PC-9 (cell line): ENCODE data around the gene COL18A1. TPM values are rescaled to one million over a fixed set of nuclear protein-coding genes. Genes with fewer than 3 reads are reported as not detected.

Source experiments
- BruUV-seq: library from RNA; stranded (reverse); fragments of 400-500 nt; replicated peaks from 2 replicates; lab custom pipeline; 2021; lab: Mats Ljungman, UMichigan
- CTCF ChIA-PET: fragments of 300-600 bp; sonication (Branson Sonifier 250); formaldehyde crosslinking; loops from one replicate; lab custom pipeline; 2022; ENCODE audit warnings: antibody characterized with exemption; lab: Charles Lee
- POLR2A ChIA-PET: fragments of 300-600 bp; sonication (Branson Sonifier 250); formaldehyde crosslinking; loops from one replicate; lab custom pipeline; 2022; ENCODE audit warnings: antibody characterized with exemption; ENCODE audit not compliant: unreplicated experiment; lab: Charles Lee
- DNase-seq, 2 experiments: peaks; one replicate each; pipeline versions ENCODE4 v3.0.0 to v3.0.0-alpha.2; 2015 to 2022; ENCODE audit warnings: mixed read lengths in 1 of 2
- H2AFZ ChIP-seq: fragments of 200-600 bp; sonication (generic); 2 replicates; pipeline ENCODE4 v1.8.1; 2017; ENCODE audit warnings: antibody characterized with exemption
- H3F3A ChIP-seq: fragments of 200-600 bp; sonication (generic); 2 replicates; pipeline ENCODE4 v1.8.1; 2017; ENCODE audit warnings: antibody characterized with exemption, mild to moderate bottlenecking, low read depth; ENCODE audit not compliant: insufficient read depth
- H3K27ac ChIP-seq: fragments of 200-600 bp; sonication (generic); 2 replicates; pipeline ENCODE4 v1.6.1; 2016; ENCODE audit warnings: mixed run types
- H3K27me3 ChIP-seq: fragments of 200-600 bp; sonication (generic); 2 replicates; pipeline ENCODE4 v1.6.1; 2016; ENCODE audit warnings: low read depth, mixed run types; ENCODE audit not compliant: insufficient read depth
- H3K36me3 ChIP-seq: fragments of 200-600 bp; sonication (generic); 2 replicates; pipeline ENCODE4 v1.6.1; 2016; ENCODE audit warnings: low read depth, mixed run types
- H3K4me1 ChIP-seq: fragments of 200-600 bp; sonication (generic); replicated peaks from 2 replicates; pipeline ENCODE4 v1.6.1; 2016; ENCODE audit warnings: mixed run types; ENCODE audit not compliant: insufficient read depth
- H3K4me2 ChIP-seq: fragments of 200-600 bp; sonication (generic); 2 replicates; pipeline ENCODE4 v1.6.1; 2017; ENCODE audit warnings: mixed run types
- H3K4me3 ChIP-seq: fragments of 200-600 bp; sonication (generic); 2 replicates; pipeline ENCODE4 v1.6.1; 2016; ENCODE audit warnings: mixed run types
- H3K79me2 ChIP-seq: fragments of 200-600 bp; sonication (generic); 2 replicates; pipeline ENCODE4 v1.6.1; 2017; ENCODE audit warnings: low read depth, mixed run types
- H3K9me2 ChIP-seq: fragments of 200-600 bp; sonication (generic); 2 replicates; pipeline ENCODE4 v1.8.1; 2017; ENCODE audit warnings: mild to moderate bottlenecking; ENCODE audit not compliant: insufficient read depth
- H3K9me3 ChIP-seq: fragments of 200-600 bp; sonication (generic); 2 replicates; pipeline ENCODE4 v1.8.1; 2016; ENCODE audit warnings: low read depth; ENCODE audit not compliant: insufficient read depth
- H4K20me1 ChIP-seq: fragments of 200-600 bp; sonication (generic); 2 replicates; pipeline ENCODE4 v1.8.1; 2017; ENCODE audit not compliant: insufficient read depth
- CTCF ChIP-seq: fragments of 200-600 bp; sonication (generic); conservative IDR thresholded peaks from 2 replicates; pipeline ENCODE4 v1.6.1; 2017; ENCODE audit warnings: mixed run types, antibody characterized with exemption, mild to moderate bottlenecking, moderate library complexity
- EZH2 ChIP-seq: fragments of 200-600 bp; sonication (generic); IDR thresholded peaks from 2 replicates; pipeline ENCODE4 v1.8.0; 2017; ENCODE audit warnings: antibody characterized with exemption, low read depth
- intact Hi-C: fragments of 100-400 bp; cut with micrococcal nuclease; formaldehyde crosslinking; loops from one replicate; pipeline ENCODE4 v1.10.0; 2022; ENCODE audit not compliant: unreplicated experiment
- total RNA-seq: library from RNA; stranded (reverse); gene quantifications from 2 replicates; pipeline ENCODE4 v1.2.3, GENCODE V29; 2021

COL18A1 gene
- total RNA-seq, 1 experiment from 2014 or later: 82.4 TPM

- Histone ChIP-seq H3K9me2 (no peaks in the 10 kb centered on the region), H3K79me2 (no peaks in the 10 kb centered on the region; the same call in 1 of the 2 replicates), H3K36me3 (peaks cover 28% of the 10 kb centered on the region), H3K27ac (peak overlapping the region; percentile 78), H4K20me1 (no peaks in the 10 kb centered on the region), H3K9me3 (peaks cover 32% of the 10 kb centered on the region), H3F3A (peaks cover 45% of the 10 kb centered on the region; the same call in 1 of the 2 replicates), H3K4me1 (peaks cover 50% of the 10 kb centered on the region), H3K4me3 (no peak overlapping the region), H2AFZ (no peak overlapping the region), H3K27me3 (no peaks in the 10 kb centered on the region), H3K4me2 (peak overlapping the region; percentile 11)
- intact Hi-C loops: no loop called here
- peak in 1 of 2 experiments; percentile 54 for DNase-seq
- TF ChIP-seq EZH2 (no peak), CTCF (no peak)
- BruUV-seq: no TSS peak
- ChIA-PET CTCF (no interaction called here), POLR2A (no interaction called here)
Measured at GRCh38 chr21:45517249-45518065, 112.5 kb downstream of the COL18A1 start.

GRCh38 chr21:45518742-45519141 is 113.8 kb downstream of the COL18A1 start:
- Histone ChIP-seq H3K36me3 (peaks cover 28% of the 10 kb centered on the region), H3F3A (peaks cover 35% of the 10 kb centered on the region; the same call in 1 of the 2 replicates), H3K4me1 (peaks cover 39% of the 10 kb centered on the region), H3K27me3 (no peaks in the 10 kb centered on the region), H3K79me2 (no peaks in the 10 kb centered on the region; the same call in 1 of the 2 replicates), H4K20me1 (no peaks in the 10 kb centered on the region), H3K9me3 (peaks cover 32% of the 10 kb centered on the region), H3K4me2 (no peak overlapping the region), H3K9me2 (no peaks in the 10 kb centered on the region), H2AFZ (no peak overlapping the region), H3K27ac (peak overlapping the region; percentile 78; the same call in 1 of the 2 replicates), H3K4me3 (peak overlapping the region; percentile 14; the same call in 1 of the 2 replicates)
- TF ChIP-seq EZH2 (no peak), CTCF (no peak)
- BruUV-seq: no TSS peak
- CTCF ChIA-PET: no interaction called here
- POLR2A ChIA-PET: no interaction called here
- no peak for DNase-seq
- intact Hi-C loops: no loop called here

GRCh38 chr21:45519182-45519581 is 114.2 kb downstream of the COL18A1 start:
- H3K4me3 ChIP-seq: peak overlapping the region; percentile 14; the same call in 1 of the 2 replicates
- BruUV-seq: no TSS peak
- H3K4me2 ChIP-seq: no peak overlapping the region
- H3K27ac ChIP-seq: no peak overlapping the region
- peaks cover 32% of the 10 kb centered on the region for H3K9me3 ChIP-seq
- H3F3A ChIP-seq: peaks cover 31% of the 10 kb centered on the region; the same call in 1 of the 2 replicates
- peaks cover 28% of the 10 kb centered on the region for H3K36me3 ChIP-seq
- no peak overlapping the region for H2AFZ ChIP-seq
- H3K9me2 ChIP-seq: no peaks in the 10 kb centered on the region
- H3K4me1 ChIP-seq: peaks cover 34% of the 10 kb centered on the region
- ChIA-PET CTCF (no interaction called here), POLR2A (no interaction called here)
- no peaks in the 10 kb centered on the region for H3K27me3 ChIP-seq
- intact Hi-C loops: no loop called here
- H3K79me2 ChIP-seq: no peaks in the 10 kb centered on the region; the same call in 1 of the 2 replicates
- no peak for DNase-seq
- TF ChIP-seq CTCF (no peak), EZH2 (no peak)
- H4K20me1 ChIP-seq: no peaks in the 10 kb centered on the region
